ENCODE results near the gene RECQL5. TPM values are rescaled to one million over a fixed set of nuclear protein-coding genes. Genes with fewer than 3 reads are reported as not detected.

RECQL5 gene
- total and polyA plus RNA-seq, 2 donors (not counting 1 experiment from before 2014, with no cell fraction given): 8.4 to 26.3 TPM

- Histone ChIP-seq H4K20me1 (ENCODE audit: control insufficient read depth, extremely low read depth, insufficient read depth, low read length) (no peaks in the 10 kb centered on the region), H3K27ac (ENCODE audit: insufficient read depth, low read length) (no peak overlapping the region), H3K36me3 (ENCODE audit: control insufficient read depth, insufficient read depth, low read length) (peaks cover 15% of the 10 kb centered on the region), H3K27me3 (ENCODE audit: control insufficient read depth, insufficient read depth, low read length) (no peaks in the 10 kb centered on the region), H3K4me1 (ENCODE audit: control insufficient read depth, extremely low read depth, insufficient read depth, low read length) (peaks cover 8% of the 10 kb centered on the region), H3K9ac (ENCODE audit: insufficient read depth, low read length) (no peak overlapping the region), H2AFZ (ENCODE audit: low read length) (no peak overlapping the region), H3K79me2 (ENCODE audit: control insufficient read depth, insufficient read depth, low read length) (peaks cover 61% of the 10 kb centered on the region), H3K4me3 (replicated peaks in 1 of 4; ENCODE audit: control extremely low read depth in 1 of 4, insufficient read depth in 1 of 4, low read depth in 3 of 4, low read length in 4 of 4) (no peak overlapping the region), H3K4me2 (ENCODE audit: extremely low read depth, insufficient read depth, low read length) (no peak overlapping the region), H3K9me3 (ENCODE audit: control insufficient read depth, insufficient read depth, low read depth, low read length) (no peaks in the 10 kb centered on the region)
- no peak for TF ChIP-seq CTCF (conservative IDR thresholded peaks at IDR 0.05 in 1 of 2, IDR thresholded peaks at IDR 0.05 in 1 of 2; ENCODE audit: low read depth in 1 of 2, low read length in 2 of 2)
- no peak for TF ChIP-seq EZH2 (IDR thresholded peaks at IDR 0.05; ENCODE audit: low read length, missing control alignments)
- DNase-seq (ENCODE audit: low read depth in 2 of 2): peak in 1 of 2 donors; percentile 71
These were observed 21.4 kb upstream of the RECQL5 start for GRCh38 chr17:75688209-75688825.

GRCh38 chr17:75685499-75685898 lies 18.5 kb upstream of the RECQL5 start:
- H3K4me2 ChIP-seq (ENCODE audit: extremely low read depth, insufficient read depth, low read length): no peak overlapping the region
- peak in 1 of 2 donors; percentile 53 for DNase-seq (ENCODE audit: low read depth in 2 of 2)

GRCh38 chr17:75684924-75685323 lies 18.0 kb upstream of the RECQL5 start:
- no peaks in the 10 kb centered on the region for H3K27me3 ChIP-seq (ENCODE audit: control insufficient read depth, insufficient read depth, low read length)
- peaks cover 48% of the 10 kb centered on the region for H3K79me2 ChIP-seq (ENCODE audit: control insufficient read depth, insufficient read depth, low read length)
- H3K9ac ChIP-seq (ENCODE audit: insufficient read depth, low read length): no peak overlapping the region
- no peaks in the 10 kb centered on the region for H3K9me3 ChIP-seq (ENCODE audit: control insufficient read depth, insufficient read depth, low read depth, low read length)
- H3K4me3 ChIP-seq (replicated peaks in 1 of 4; ENCODE audit: control extremely low read depth in 1 of 4, insufficient read depth in 1 of 4, low read depth in 3 of 4, low read length in 4 of 4): no peak overlapping the region
- H4K20me1 ChIP-seq (ENCODE audit: control insufficient read depth, extremely low read depth, insufficient read depth, low read length): no peaks in the 10 kb centered on the region
- no peak for TF ChIP-seq CTCF (conservative IDR thresholded peaks at IDR 0.05 in 1 of 2, IDR thresholded peaks at IDR 0.05 in 1 of 2; ENCODE audit: low read depth in 1 of 2, low read length in 2 of 2)
- no peak for TF ChIP-seq EZH2 (IDR thresholded peaks at IDR 0.05; ENCODE audit: low read length, missing control alignments)
- H3K4me2 ChIP-seq (ENCODE audit: extremely low read depth, insufficient read depth, low read length): no peak overlapping the region
- peak in 1 of 2 donors; percentile 85 for DNase-seq (ENCODE audit: low read depth in 2 of 2)
- H3K27ac ChIP-seq (ENCODE audit: insufficient read depth, low read length): no peak overlapping the region
- H3K4me1 ChIP-seq (ENCODE audit: control insufficient read depth, extremely low read depth, insufficient read depth, low read length): peaks cover 8% of the 10 kb centered on the region
- H2AFZ ChIP-seq (ENCODE audit: low read length): no peak overlapping the region
- H3K36me3 ChIP-seq (ENCODE audit: control insufficient read depth, insufficient read depth, low read length): peaks cover 8% of the 10 kb centered on the region

More at GRCh38 chr17:75685499-75685898, 18.5 kb upstream of the RECQL5 start:
- H3K27me3 ChIP-seq (ENCODE audit: control insufficient read depth, insufficient read depth, low read length): no peaks in the 10 kb centered on the region
- no peak overlapping the region for H2AFZ ChIP-seq (ENCODE audit: low read length)
- no peak overlapping the region for H3K4me3 ChIP-seq (replicated peaks in 1 of 4; ENCODE audit: control extremely low read depth in 1 of 4, insufficient read depth in 1 of 4, low read depth in 3 of 4, low read length in 4 of 4)
- peaks cover 47% of the 10 kb centered on the region for H3K79me2 ChIP-seq (ENCODE audit: control insufficient read depth, insufficient read depth, low read length)
- H3K36me3 ChIP-seq (ENCODE audit: control insufficient read depth, insufficient read depth, low read length): peaks cover 7% of the 10 kb centered on the region
- peaks cover 8% of the 10 kb centered on the region for H3K4me1 ChIP-seq (ENCODE audit: control insufficient read depth, extremely low read depth, insufficient read depth, low read length)
- no peak overlapping the region for H3K27ac ChIP-seq (ENCODE audit: insufficient read depth, low read length)
- no peaks in the 10 kb centered on the region for H4K20me1 ChIP-seq (ENCODE audit: control insufficient read depth, extremely low read depth, insufficient read depth, low read length)
- H3K9me3 ChIP-seq (ENCODE audit: control insufficient read depth, insufficient read depth, low read depth, low read length): no peaks in the 10 kb centered on the region
- TF ChIP-seq EZH2 (IDR thresholded peaks at IDR 0.05; ENCODE audit: low read length, missing control alignments) (no peak), CTCF (conservative IDR thresholded peaks at IDR 0.05 in 1 of 2, IDR thresholded peaks at IDR 0.05 in 1 of 2; ENCODE audit: low read depth in 1 of 2, low read length in 2 of 2) (no peak)
- no peak overlapping the region for H3K9ac ChIP-seq (ENCODE audit: insufficient read depth, low read length)

Data from fibroblast of lung (primary cell).